Measurements from ENCODE around the gene GFRA1. TPM values are rescaled to one million over a fixed set of nuclear protein-coding genes. Genes with fewer than 3 reads are reported as not detected.

GFRA1 gene
- total RNA-seq, 1 experiment from 2014 or later: 0.30 TPM

- intact Hi-C loops (cut with micrococcal nuclease): no loop called here
- RAD21 ChIA-PET (ENCODE audit: low non-redundant PET in 1 of 2, low total read pairs in 2 of 2, uncharacterized antibody in 2 of 2, unreplicated experiment in 2 of 2): no interaction called here
- H3K79me2 ChIP-seq (ENCODE audit: insufficient read depth, low read length): no peaks in the 10 kb centered on the region
- H3K9me2 ChIP-seq (ENCODE audit: insufficient read depth): no peaks in the 10 kb centered on the region
- no peaks in the 10 kb centered on the region for H4K20me1 ChIP-seq (ENCODE audit: insufficient read depth)
- no peak overlapping the region for H3K4me3 ChIP-seq (replicated peaks in 1 of 2; ENCODE audit: low read depth in 1 of 2, low read length in 2 of 2)
- H3K27ac ChIP-seq (ENCODE audit: low read depth, low read length): no peak overlapping the region
- POLR2A ChIA-PET: no interaction called here
- ATAC-seq: no peak
- H3K4me2 ChIP-seq (ENCODE audit: low read length): no peak overlapping the region
- no peaks in the 10 kb centered on the region for H3K4me1 ChIP-seq (ENCODE audit: control insufficient read depth in 1 of 2, insufficient read depth in 2 of 2, low read length in 2 of 2)
- BruUV-seq (replicated peaks): no TSS peak
- H3K9ac ChIP-seq (ENCODE audit: low read length): no peak overlapping the region
- H2AFZ ChIP-seq (ENCODE audit: low read depth, low read length, poor library complexity, severe bottlenecking): no peak overlapping the region
- H3K9me3 ChIP-seq (ENCODE audit: control insufficient read depth in 1 of 2, insufficient read depth in 1 of 2, low read depth in 1 of 2, low read length in 2 of 2): no peaks in the 10 kb centered on the region
- peaks cover 8% of the 10 kb centered on the region for H3K27me3 ChIP-seq (ENCODE audit: insufficient read depth, low read length)
- CTCF ChIA-PET: no interaction called here
- no peak for TF ChIP-seq TCF7L2 (IDR thresholded peaks at IDR 0.05; ENCODE audit: borderline replicate concordance, extremely low read depth, insufficient read depth, insufficient read length)
- no peak for TF ChIP-seq POLR2A (IDR thresholded peaks at IDR 0.05; ENCODE audit: borderline replicate concordance, extremely low read depth, insufficient read depth, insufficient read length)
- TF ChIP-seq ZNF274 (IDR thresholded peaks at IDR 0.05; ENCODE audit: low read depth, low read length): no peak
- TF ChIP-seq ZFX (IDR thresholded peaks at IDR 0.05): no peak
- no peak for TF ChIP-seq SP1 (IDR thresholded peaks at IDR 0.05; ENCODE audit: low read depth)
- TF ChIP-seq ATF3 (IDR thresholded peaks at IDR 0.05): no peak
- TF ChIP-seq, protein P1, sequence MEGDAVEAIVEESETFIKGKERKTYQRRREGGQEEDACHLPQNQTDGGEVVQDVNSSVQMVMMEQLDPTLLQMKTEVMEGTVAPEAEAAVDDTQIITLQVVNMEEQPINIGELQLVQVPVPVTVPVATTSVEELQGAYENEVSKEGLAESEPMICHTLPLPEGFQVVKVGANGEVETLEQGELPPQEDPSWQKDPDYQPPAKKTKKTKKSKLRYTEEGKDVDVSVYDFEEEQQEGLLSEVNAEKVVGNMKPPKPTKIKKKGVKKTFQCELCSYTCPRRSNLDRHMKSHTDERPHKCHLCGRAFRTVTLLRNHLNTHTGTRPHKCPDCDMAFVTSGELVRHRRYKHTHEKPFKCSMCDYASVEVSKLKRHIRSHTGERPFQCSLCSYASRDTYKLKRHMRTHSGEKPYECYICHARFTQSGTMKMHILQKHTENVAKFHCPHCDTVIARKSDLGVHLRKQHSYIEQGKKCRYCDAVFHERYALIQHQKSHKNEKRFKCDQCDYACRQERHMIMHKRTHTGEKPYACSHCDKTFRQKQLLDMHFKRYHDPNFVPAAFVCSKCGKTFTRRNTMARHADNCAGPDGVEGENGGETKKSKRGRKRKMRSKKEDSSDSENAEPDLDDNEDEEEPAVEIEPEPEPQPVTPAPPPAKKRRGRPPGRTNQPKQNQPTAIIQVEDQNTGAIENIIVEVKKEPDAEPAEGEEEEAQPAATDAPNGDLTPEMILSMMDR (IDR thresholded peaks at IDR 0.05 in 2 of 3, conservative IDR thresholded peaks at IDR 0.05 in 1 of 3; ENCODE audit: borderline replicate concordance in 1 of 3, insufficient read depth in 1 of 3, low read depth in 2 of 3, low read length in 2 of 3): no peak
- no peak for TF ChIP-seq ZBTB33 (IDR thresholded peaks at IDR 0.05; ENCODE audit: extremely low read depth, insufficient replicate concordance, low read length)
- no peak for TF ChIP-seq SIN3A (IDR thresholded peaks at IDR 0.05; ENCODE audit: low read depth)
- no peak for TF ChIP-seq JUND (IDR thresholded peaks at IDR 0.05)
- TF ChIP-seq EZH2 (IDR thresholded peaks at IDR 0.05): no peak
- no peak for TF ChIP-seq YY1 (IDR thresholded peaks at IDR 0.05; ENCODE audit: extremely low read depth, insufficient replicate concordance, low read depth, low read length)
- TF ChIP-seq FOSL1 (IDR thresholded peaks at IDR 0.05; ENCODE audit: low read depth): no peak
- no peak for TF ChIP-seq CEBPB (IDR thresholded peaks at IDR 0.05; ENCODE audit: low read depth)
- TF ChIP-seq, protein P2, sequence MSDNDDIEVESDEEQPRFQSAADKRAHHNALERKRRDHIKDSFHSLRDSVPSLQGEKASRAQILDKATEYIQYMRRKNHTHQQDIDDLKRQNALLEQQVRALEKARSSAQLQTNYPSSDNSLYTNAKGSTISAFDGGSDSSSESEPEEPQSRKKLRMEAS (IDR thresholded peaks at IDR 0.05): no peak
- TF ChIP-seq SRF (IDR thresholded peaks at IDR 0.05; ENCODE audit: low read depth): no peak
- TF ChIP-seq, protein P3, sequence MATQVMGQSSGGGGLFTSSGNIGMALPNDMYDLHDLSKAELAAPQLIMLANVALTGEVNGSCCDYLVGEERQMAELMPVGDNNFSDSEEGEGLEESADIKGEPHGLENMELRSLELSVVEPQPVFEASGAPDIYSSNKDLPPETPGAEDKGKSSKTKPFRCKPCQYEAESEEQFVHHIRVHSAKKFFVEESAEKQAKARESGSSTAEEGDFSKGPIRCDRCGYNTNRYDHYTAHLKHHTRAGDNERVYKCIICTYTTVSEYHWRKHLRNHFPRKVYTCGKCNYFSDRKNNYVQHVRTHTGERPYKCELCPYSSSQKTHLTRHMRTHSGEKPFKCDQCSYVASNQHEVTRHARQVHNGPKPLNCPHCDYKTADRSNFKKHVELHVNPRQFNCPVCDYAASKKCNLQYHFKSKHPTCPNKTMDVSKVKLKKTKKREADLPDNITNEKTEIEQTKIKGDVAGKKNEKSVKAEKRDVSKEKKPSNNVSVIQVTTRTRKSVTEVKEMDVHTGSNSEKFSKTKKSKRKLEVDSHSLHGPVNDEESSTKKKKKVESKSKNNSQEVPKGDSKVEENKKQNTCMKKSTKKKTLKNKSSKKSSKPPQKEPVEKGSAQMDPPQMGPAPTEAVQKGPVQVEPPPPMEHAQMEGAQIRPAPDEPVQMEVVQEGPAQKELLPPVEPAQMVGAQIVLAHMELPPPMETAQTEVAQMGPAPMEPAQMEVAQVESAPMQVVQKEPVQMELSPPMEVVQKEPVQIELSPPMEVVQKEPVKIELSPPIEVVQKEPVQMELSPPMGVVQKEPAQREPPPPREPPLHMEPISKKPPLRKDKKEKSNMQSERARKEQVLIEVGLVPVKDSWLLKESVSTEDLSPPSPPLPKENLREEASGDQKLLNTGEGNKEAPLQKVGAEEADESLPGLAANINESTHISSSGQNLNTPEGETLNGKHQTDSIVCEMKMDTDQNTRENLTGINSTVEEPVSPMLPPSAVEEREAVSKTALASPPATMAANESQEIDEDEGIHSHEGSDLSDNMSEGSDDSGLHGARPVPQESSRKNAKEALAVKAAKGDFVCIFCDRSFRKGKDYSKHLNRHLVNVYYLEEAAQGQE (IDR thresholded peaks at IDR 0.05; ENCODE audit: low read depth): no peak
- no peak for DNase-seq (ENCODE audit: low read depth, low spot score)
- H3K36me3 ChIP-seq (ENCODE audit: control insufficient read depth in 1 of 2, insufficient read depth in 2 of 2, low read length in 2 of 2): no peaks in the 10 kb centered on the region
Observed at GRCh38 chr10:116041948-116042347, 231.1 kb downstream of the GFRA1 start.
